HG02623 (cell line): Measurements from ENCODE around the gene RBM20.
"Not testable (repeated sequence)": the region's sequence is repeated elsewhere in the genome, so short reads cannot be mapped to it uniquely, and the experiment has no call there.

Experiments
- ATAC-seq: cut with Tn5 transposase; IDR thresholded peaks from one replicate; pipeline ENCODE4 v1.9.1; 2021; ENCODE audit warnings: moderate library complexity; ENCODE audit not compliant: unreplicated experiment

The RBM20 gene

GRCh38 chr10:110625356-110625894, 18.7 kb upstream of the RBM20 start:
- ATAC-seq, result no peak

- ATAC-seq, result no peak
Measured at GRCh38 chr10:110625951-110626855, 17.9 kb upstream of the RBM20 start.

- no peak for ATAC-seq
Measured at GRCh38 chr10:110628161-110628560, 16.0 kb upstream of the RBM20 start.

- no peak for ATAC-seq
Measured at GRCh38 chr10:110629680-110630191, 14.4 kb upstream of the RBM20 start.

- no peak for ATAC-seq
Measured at GRCh38 chr10:110631934-110632333, 12.2 kb upstream of the RBM20 start.

- ATAC-seq, result no peak
Measured at GRCh38 chr10:110632591-110633215, 11.4 kb upstream of the RBM20 start.

- ATAC-seq, result no peak
Measured at GRCh38 chr10:110634527-110635209, 9.5 kb upstream of the RBM20 start.

GRCh38 chr10:110636572-110636931, 7.6 kb upstream of the RBM20 start:
- ATAC-seq, result no peak

GRCh38 chr10:110636932-110637557, 7.1 kb upstream of the RBM20 start:
- no peak for ATAC-seq

GRCh38 chr10:110637558-110638053, 6.5 kb upstream of the RBM20 start:
- ATAC-seq, result no peak

GRCh38 chr10:110638319-110638718, 5.8 kb upstream of the RBM20 start:
- ATAC-seq, result no peak

- not testable (repeated sequence) for ATAC-seq
Measured at GRCh38 chr10:110639046-110639445, 5.1 kb upstream of the RBM20 start.

GRCh38 chr10:110639858-110640257, 4.3 kb upstream of the RBM20 start:
- ATAC-seq, result not testable (repeated sequence)

- ATAC-seq, result no peak
Measured at GRCh38 chr10:110641256-110641655, 2.9 kb upstream of the RBM20 start.

GRCh38 chr10:110642204-110643034, 1.7 kb upstream of the RBM20 start:
- no peak for ATAC-seq

GRCh38 chr10:110643035-110643652, 992 bp upstream of the RBM20 start:
- ATAC-seq, result no peak

- ATAC-seq, result no peak
Measured at GRCh38 chr10:110644598-110645462, 694 bp downstream of the RBM20 start.

GRCh38 chr10:110646417-110647135, 2.4 kb downstream of the RBM20 start:
- no peak for ATAC-seq
